Activated T-cell treated with anti-CD3 and anti-CD28 coated beads, Interleukin-2, amount 50 U/mL, for 1 hour (primary cell): Measurements from ENCODE around the gene TGFB1.
"Not testable (repeated sequence)": the region's sequence is repeated elsewhere in the genome, so short reads cannot be mapped to it uniquely, and the experiment has no call there.

ENCODE experiments used
- DNase-seq: peaks from one replicate; pipeline ENCODE4 v3.0.0-alpha.2; 2020

TGFB1 gene

DNA sequence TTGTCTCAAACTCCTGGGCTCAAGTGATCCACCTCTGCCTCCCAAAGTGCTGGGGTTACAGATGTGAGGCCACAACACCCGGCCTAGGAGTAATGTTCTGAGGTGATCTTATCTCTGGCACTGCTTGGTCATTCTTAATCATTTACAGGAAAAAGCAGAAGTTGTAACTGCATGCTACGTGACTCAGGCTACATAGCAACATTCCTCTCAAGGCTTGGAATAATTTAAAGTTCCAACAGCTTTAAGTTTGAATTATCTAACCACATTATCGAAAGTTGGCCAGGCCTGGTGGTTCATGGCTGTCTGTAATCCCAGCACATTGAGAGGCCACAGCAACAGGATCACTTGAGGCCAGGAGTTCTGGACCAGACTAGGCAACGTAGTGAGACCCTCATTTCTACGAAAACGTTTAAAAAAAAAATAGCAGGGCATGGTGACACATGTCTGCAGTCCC lies 14.2 kb upstream of the TGFB1 start:
- DNase-seq: no peak

DNA sequence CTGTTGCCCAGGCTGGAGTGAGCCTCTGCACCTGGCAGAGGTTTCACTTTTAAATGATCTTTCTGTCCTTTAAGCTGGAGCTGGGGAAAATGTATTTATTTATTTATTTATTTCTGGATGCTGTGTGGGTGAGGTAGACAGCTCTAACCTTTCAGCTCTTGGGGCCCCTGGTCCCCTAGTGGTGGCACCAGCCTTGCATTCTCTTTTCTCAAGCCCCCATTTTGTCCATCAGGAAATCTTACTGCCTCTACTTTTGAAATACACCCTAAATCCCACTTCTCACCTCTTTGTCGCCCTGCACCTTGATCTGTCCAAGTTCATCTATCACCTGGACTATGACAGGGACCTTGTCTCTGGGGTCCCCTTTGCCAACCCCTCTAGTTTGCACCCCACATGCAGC lies 12.4 kb upstream of the TGFB1 start:
- no peak for DNase-seq

DNA sequence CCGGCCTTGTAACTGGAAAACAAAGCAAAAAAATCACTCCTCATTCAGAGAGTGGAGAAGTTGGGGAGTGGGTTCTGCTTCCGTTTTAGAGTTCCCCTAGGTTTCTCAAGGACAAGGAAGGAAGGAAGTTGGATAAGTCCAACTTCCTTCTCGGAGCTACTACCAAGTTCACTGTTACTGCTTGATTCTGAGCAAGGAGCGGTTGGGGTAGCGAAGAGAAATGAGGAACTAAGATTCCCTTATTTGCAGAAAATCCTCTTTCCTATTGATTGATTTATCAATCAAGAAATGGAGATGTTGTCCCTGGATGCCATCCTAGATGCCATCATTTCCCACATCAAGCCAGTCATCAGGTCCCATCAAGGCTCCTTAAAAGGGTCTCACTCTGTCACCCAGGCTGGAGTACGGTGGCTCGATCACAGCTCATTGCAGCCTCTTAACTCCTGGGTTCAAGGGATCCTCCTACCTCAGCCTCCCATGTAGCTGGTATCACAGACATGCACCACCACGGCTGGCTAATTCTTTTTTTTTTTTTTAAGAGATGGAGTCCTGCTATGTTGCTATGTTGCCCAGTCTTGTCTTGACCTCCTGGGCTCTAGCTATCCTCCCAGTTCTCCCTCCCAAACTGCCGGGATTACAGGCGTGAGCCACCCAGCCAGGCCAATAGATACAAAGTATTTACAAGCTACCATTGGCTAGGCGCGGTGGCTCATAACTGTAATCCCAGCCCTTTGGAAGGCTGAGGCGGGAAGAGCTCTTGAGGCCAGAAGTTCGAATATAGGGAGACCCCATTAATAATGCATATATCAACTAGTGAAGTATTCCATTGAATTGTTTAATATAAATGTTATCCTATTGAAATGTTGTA lies 11.0 kb upstream of the TGFB1 start:
- no peak for DNase-seq

DNA sequence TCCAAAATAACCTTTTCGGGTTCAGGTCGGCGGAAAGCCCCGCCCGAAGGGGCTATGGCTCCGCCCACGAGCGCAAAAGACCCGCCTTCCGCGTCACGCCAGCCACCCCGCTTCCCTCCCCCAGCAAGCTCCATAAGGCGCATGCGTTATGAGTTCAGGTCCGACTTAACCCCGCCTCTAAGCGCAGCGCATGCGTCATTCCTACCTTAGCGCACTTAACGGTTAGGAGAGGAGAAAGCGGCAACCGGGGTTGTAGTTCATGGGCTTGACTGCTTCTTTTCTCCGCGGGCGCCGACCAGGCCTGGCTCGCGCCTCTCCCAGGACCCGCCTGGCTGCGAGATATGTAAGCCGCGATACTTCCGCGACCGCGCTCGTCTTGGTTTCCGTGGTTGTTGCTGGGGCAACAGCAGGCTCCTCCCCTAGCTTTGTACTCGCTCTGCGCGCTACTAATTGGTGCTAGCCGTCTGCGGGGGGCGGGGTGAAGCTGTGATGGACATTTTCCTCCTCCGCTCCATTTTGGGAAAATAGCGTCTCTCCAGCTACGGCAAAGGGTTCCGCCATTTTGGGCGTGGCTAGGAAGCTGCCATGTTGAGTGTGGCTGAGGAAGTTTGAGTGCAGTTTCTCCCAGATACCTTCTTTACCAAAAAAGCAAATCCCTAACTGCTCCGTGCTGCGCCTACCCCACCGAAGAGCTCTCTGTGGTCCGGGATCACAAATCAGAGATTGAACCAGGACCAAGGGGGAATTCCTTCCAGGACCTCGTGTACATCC lies 10.2 kb upstream of the TGFB1 start, which contains the start of gene B9D2:
Gene B9D2 (minus strand): TSS at position 397 of the 771 bp plus-strand sequence. CDS start 630 bp downstream, outside the sequence.
- peak; percentile 97 for DNase-seq

DNA sequence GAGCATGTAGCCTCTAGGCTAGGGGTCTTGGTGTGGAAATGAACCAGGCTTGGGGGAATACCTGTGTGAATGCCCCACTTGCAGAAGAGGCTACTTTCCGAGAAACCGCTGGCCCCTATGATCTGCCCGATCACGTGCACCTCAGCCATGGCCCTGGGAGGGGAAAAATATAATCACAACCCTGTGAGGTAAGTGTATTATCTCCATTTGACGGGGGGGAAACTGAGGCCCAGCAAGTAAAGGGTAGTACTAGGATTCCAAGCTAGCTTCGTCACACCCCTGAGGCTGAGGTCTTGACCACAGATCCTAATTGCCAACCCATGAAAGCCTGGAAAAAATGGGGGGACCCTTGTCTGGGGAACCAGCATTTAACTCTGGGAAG lies 9.6 kb upstream of the TGFB1 start:
- no peak for DNase-seq

DNA sequence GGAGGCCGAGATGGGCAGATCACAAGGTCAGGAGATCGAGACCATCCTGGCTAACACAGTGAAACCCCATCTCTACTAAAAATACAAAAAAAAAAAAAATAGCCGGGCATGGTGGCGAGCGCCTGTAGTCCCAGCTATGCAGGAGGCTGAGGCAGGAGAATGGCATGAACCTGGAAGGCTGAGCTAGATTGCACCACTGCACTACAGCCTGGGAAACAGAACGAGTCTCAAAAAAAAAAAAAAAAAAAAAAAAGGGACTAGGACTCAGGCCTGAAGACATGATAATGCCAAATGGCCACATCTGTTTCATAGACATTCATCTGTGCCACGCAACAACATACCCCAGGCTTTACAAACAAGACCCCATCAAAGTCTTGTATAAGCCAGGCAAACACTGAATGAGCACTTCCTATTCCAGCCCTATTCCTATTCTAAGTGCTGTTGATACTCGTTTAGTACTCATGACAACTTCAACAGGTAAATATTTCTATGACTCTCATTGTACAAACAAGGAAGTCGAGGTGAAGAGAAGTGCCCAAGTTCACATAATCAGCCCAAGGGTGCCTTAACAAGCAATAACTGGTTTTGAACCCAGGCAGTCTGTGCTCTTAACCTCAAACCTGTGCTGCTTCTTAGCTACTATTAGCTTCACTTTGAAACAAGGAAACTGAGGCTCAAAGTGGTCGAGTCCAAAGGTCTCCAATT lies 8.6 kb upstream of the TGFB1 start:
- no peak for DNase-seq

DNA sequence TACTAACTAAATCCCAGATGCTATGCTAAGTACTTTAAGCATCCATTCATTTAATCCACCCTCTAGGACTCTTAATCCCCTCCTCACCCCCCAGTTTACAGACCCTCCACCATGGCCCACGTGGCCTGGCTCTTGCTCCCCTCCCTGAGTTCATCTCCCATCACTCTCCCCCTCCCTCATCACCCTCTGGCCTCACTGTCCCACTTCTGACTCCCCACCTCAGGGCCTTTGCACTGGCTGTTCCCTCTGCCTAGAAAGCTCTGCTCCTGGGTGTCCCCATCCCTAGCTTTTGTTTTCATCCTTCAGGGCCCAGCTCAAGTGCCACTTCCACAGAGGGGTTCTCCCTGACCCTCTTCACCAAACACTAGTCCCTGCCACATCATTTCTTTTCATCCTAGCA lies 6.0 kb upstream of the TGFB1 start:
- no peak for DNase-seq

DNA sequence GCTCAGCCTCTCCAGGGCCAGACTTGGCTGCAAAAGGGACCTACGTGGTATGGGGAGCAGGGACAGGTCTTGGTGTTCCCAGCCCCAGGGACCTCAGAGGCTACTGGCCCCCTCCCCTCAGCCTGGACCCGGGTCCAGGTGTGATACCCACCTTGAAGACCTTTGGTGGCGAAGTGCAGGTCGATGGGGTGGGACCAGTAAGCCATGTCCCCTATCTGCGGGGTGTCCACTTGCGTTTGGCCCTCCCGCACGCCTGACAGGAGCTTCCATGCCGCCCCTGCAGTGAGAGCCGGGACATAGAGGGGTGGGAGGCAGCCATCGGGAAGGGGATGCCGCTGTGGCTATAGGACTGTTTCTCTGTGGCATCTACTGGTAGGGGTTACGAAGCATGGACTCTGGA lies 4.0 kb upstream of the TGFB1 start:
- no peak for DNase-seq

DNA sequence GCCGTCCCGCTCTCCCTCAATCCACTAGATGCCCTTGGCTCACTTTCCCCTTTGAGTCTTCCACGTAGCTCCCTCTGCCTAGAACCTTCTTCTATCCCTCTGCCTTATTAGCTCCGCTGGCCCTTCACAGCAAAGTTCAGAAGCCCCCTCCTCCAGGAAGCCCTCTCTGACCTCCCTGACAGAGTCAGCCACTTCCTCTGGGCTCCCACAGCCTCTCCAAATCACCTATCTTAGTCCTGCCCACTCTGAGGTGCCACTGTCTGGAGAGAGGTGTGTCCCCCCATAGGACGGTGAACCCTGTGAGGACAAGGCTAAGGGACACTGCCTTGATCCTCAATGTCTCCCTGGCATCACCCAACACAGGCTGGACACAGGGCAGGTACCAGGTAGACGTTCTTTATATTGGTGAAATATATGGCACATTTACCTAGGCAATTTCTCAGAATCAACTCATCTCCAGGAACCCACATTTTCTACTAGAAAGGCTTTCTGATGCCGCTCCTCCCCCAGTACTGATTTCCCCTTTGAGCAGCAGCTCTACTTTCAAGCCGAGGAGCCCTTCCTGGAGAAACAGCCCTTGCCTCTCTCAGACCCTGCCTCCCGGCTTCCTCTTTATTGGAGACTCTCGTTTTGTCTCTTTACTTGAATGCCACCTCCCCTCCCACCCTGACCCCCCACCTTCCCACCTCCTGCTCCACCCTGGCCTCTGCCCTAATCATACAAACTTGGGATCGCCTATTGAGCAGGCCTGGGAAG lies 3.4 kb upstream of the TGFB1 start:
- no peak for DNase-seq

DNA sequence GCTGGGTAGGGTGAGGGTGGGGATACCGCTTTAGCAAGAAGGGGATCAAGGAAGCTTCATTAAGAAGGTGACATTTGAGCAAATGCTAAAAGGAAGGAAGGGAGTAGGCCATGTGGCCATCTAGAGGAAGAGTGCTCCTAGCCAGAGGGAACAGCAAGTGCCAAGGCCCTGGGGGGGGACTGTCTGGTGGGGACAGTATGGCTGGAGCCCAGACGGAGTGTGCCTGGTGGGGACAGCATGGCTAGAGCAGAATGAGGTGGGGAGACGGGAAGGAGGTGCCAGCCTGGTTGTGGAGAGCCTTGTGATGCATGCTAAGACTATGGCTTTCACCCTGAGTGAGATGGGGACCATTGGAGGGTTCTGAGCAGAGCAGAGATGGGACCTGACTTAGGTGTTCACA lies 2.1 kb upstream of the TGFB1 start:
- no peak for DNase-seq

DNA sequence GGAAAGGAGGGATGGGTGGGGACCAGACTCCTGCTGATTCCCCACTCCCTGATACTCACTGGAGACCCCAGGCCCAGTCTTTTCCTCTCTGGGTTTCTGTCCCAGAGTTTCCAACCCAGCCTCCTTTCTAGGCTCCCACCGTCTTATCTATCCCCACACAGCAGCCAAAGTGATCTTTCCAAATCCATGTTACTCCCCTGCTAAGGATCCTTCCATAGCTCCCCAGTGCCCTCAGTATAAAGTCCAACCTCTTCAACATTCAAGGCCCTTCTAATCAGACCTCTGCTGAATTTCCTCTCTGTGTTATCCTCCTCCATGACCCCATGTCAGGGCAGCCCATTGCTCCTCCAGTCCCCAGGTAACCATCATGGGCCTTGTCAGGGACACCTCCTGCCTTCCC lies 1.3 kb upstream of the TGFB1 start:
- no peak for DNase-seq

DNA sequence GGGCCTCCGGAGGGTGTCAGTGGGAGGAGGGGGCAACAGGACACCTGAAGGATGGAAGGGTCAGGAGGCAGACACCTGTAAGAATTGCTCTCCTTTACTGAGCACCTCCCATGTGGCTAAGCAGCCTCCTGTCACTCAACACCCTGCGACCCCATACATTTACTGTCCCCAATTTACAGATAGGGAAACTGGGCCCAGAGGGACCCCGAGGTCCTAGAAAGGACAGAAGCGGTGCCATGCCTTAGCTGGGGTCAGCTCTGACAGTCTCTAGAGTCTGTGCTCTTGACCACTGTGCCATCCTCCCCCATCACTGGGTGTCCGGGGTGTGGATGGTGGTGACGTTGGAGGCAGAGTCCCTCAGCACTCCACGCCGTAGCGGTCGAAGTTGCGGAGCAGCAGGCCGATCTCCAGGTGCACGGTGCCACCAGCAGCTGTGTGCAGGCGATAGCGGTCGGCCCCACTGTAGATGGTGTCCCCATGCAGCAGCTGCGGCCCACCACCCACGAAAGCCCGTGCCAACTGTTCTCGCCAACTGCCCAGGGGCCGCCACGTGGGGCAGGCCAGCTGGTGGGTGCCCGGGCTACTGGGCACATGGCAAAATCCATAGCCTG lies 726 bp upstream of the TGFB1 start:
- DNase-seq: no peak

DNA sequence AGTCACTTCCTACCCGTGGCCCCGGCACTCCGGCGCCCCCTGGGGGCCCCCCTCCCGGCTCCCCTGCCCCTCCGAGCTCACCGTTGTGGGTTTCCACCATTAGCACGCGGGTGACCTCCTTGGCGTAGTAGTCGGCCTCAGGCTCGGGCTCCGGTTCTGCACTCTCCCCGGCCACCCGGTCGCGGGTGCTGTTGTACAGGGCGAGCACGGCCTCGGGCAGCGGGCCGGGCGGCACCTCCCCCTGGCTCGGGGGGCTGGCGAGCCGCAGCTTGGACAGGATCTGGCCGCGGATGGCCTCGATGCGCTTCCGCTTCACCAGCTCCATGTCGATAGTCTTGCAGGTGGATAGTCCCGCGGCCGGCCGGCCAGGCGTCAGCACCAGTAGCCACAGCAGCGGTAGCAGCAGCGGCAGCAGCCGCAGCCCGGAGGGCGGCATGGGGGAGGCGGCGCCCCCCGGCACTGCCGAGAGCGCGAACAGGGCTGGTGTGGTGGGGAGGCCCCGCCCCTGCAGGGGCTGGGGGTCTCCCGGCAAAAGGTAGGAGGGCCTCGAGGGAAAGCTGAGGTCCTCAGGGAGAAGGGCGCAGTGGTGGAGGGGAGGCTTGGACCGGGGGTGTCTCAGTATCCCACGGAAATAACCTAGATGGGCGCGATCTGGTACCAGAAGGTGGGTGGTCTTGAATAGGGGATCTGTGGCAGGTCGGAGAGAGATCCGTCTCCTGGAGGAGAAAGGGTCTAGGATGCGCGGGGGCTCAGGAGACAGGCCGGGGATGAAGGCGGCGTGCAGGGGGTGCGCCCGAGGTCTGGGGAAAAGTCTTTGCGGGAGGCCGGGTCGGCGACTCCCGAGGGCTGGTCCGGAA lies 885 bp downstream of the TGFB1 start:
- peak; percentile 83 for DNase-seq

DNA sequence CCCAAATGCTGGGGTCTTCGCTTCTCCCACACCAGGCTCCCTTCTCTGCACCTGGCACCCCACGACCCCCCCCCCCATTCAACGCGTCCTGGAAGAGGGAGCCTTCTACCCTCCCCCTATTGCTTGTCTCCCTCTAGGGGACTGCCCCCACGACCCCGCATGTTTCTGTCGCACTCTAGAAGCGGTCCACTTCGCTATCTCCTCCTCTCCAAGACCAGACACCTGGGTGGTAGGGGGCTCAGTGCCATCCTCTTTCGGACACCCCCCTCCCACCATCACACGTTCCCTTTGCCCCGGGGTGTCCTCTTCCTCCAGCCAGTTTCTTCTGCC lies 1.5 kb downstream of the TGFB1 start:
- no peak for DNase-seq

DNA sequence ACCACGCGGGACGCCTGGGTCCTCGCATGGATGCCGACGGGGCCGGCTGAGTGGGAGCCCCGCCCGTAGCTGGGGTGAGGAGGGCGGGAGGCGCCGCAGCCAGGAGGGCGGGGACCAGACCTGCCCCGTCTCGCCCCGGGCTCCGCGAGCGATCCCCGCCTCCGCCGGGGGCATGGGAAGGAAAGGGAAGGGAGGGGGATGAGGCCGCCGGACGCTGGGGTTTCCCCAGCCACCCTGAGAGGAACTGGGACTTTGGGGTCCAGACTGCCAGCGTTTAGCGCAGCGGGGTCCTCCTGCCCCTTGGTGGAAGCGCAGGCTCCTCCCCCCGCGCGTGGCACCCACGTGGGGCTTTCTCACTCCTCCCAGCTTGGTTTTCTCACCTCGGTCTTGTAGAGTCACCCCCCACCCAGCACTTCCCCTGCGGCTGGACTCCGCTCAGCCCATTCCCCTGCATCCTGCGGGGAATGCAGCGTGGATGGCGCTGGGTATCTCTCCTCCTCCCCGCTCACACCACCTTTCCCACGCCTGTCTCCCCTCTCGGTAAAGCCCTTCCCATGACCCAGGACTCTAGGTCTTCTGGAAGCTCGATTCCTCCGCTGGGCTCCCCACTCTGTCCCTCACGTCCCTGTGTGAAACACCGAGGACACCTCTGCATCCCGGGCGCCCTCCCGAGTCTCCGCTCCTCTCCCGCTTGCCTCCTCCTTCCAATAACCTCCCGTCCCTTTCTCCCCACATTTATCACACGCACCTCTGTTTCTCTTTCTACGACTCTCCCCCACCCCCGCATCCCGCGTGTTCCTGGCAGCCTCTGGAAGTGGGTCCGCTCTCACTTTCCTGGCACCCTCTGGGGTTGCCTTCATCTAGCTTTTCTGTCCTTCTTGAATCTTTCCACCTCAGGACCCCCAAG lies 2.1 kb downstream of the TGFB1 start:
- DNase-seq: peak; percentile 87

DNA sequence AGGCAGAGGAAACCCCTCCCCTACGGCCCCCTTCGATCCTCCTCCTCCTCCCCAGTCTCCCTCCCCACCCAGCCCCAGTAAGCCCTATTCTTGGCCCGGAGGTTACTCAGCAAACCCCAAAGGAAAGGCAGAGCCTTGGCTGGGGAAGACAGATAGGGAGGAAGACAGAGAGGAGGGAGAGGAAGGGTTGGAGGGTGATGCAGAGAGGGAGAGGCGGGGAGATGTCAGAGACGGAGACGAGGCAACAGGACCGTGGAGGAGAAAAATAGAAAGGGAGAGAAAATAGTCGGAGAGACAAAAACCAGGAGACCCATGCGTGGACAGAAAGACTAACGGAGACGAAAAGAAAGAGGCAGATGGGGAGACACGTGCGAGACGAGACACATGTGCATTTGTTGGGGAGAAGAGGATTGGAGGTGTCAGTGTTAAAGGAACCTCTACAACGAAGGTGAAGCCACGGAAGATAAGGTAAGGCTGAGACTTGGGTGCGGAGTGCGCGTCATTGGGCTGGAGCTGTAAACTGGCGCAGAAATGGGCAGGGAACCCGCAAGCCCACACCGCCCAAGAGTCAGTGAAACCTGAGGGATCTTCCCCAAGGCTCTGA lies 2.9 kb downstream of the TGFB1 start:
- DNase-seq: no peak

DNA sequence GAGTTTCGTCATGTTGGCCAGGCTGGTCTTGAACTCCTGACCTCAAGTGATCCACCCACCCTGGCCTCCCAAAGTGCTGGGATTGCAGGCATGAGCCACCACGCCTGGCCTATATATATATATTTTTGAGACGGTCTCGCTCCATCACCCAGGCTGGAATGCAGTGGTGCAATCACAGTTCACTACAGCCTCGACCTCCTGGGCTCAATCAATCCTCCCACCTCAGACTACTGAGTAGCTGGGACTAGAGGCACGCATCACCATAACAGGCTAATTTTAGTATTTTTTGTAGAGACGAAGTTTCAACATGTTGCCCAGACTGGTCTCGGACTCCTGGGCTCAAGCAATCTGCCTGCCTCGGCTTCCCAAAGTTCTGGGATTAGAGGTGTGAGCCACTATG lies 6.8 kb downstream of the TGFB1 start:
- not testable (repeated sequence) for DNase-seq

DNA sequence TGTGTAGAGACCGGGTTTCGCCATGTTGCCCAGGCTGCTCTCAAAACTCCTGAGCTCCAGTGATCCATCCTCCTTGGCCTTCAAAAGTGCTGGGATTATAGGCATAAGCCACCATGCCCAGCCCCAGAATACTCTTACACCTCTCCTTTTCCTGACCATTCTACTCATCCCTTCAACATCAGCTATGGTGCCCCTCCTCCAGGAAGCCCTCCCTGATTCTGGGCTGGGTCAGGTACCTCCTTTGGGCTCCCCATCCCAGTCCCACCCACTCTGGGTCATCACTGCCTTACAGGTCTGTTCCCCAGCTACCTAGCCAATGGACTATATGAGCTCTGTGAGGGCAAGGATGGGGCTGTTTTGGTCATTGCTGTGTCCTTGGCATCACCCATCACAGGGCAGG lies 9.6 kb downstream of the TGFB1 start:
- no peak for DNase-seq

DNA sequence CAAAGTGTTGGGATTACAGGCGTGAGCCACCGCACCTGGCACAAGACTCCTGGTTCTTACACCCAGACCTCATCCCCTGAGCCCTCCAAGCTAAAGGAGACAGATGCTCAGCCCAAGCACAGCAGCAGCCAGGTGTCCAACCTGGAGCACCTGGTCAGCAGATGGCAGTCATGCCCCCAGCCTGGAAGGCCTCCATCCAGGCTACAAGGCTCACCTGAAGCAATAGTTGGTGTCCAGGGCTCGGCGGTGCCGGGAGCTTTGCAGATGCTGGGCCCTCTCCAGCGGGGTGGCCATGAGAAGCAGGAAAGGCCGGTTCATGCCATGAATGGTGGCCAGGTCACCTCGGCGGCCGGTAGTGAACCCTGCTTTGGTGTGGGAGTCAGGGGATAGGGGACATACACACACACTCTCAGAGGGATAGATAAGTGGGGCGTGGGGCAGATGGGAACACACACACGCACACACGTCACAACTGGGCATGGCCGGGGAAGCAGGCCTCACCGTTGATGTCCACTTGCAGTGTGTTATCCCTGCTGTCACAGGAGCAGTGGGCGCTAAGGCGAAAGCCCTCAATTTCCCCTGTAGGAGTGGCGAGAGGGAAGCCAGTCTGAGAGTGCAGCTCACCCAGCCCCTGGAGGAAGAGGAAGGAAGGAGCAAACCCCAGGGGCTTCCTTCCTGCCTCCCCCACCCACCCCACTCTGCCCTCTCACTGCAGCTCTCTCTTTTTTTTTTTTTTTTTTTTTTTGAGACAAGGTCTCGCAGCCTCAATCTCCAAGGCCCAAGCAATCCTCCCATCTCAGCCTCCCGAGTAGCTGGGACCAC lies 11.8 kb downstream of the TGFB1 start:
- DNase-seq: no peak
